ENCODE data around the gene IGSF6. TPM values are rescaled to one million over a fixed set of nuclear protein-coding genes. Genes with fewer than 3 reads are reported as not detected.
A peak's percentile ranks its signal among the peaks of the same experiment; 100 is the strongest.

Gene IGSF6
- total RNA-seq, 1 experiment from 2014 or later: 0.23 TPM

- Histone ChIP-seq H3K27me3 (ENCODE audit: control insufficient read depth, insufficient read depth, low read length) (no peaks in the 10 kb centered on the region), H3K9me3 (ENCODE audit: control insufficient read depth, insufficient read depth, low read depth, low read length) (no peaks in the 10 kb centered on the region), H3K36me3 (ENCODE audit: control insufficient read depth, insufficient read depth, low read length) (no peaks in the 10 kb centered on the region), H3K27ac (ENCODE audit: low read length) (no peak overlapping the region), H3K4me1 (ENCODE audit: control insufficient read depth, insufficient read depth, low read length) (no peaks in the 10 kb centered on the region), H3K4me3 (ENCODE audit: low read depth in 2 of 2, low read length in 2 of 2) (no peak overlapping the region)
- ATAC-seq (no peak), DNase-seq (ENCODE audit: low read depth, low spot score) (no peak)
- CTCF ChIA-PET: no interaction called here
- in situ Hi-C loops (cut with HindIII; ENCODE audit: low pct_unique_long_range_greater_than_20kb, low sequenced_read_pairs) (no loop called here), intact Hi-C loops (cut with micrococcal nuclease; ENCODE audit: unreplicated experiment) (no loop called here)
- TF ChIP-seq SIN3A (IDR thresholded peaks at IDR 0.05; ENCODE audit: borderline replicate concordance, insufficient read depth, low read depth, low read length) (no peak), POLR2AphosphoS5 (IDR thresholded peaks at IDR 0.05; ENCODE audit: low read depth, low read length) (no peak), REST (IDR thresholded peaks at IDR 0.05; ENCODE audit: insufficient read depth in 1 of 2, low read depth in 2 of 2, low read length in 1 of 2) (no peak), CTCF (IDR thresholded peaks at IDR 0.05) (peak; percentile 13; the same call in 1 of the 2 replicates), TCF7L2 (IDR thresholded peaks at IDR 0.05; ENCODE audit: low read depth, low read length) (no peak)
- BruUV-seq (replicated peaks): no TSS peak
- POLR2A ChIA-PET: no interaction called here
Observed at GRCh38 chr16:21698169-21699032, 46.0 kb upstream of the IGSF6 start.

GRCh38 chr16:21697032-21697431, 44.6 kb upstream of the IGSF6 start:
- POLR2A ChIA-PET: no interaction called here
- ATAC-seq: no peak

More at GRCh38 chr16:21697032-21697431, 44.6 kb upstream of the IGSF6 start:
- Histone ChIP-seq H3K27ac (ENCODE audit: low read length) (no peak overlapping the region), H3K36me3 (ENCODE audit: control insufficient read depth, insufficient read depth, low read length) (no peaks in the 10 kb centered on the region), H3K4me1 (ENCODE audit: control insufficient read depth, insufficient read depth, low read length) (no peaks in the 10 kb centered on the region), H3K4me3 (ENCODE audit: low read depth in 2 of 2, low read length in 2 of 2) (no peak overlapping the region), H3K9me3 (ENCODE audit: control insufficient read depth, insufficient read depth, low read depth, low read length) (no peaks in the 10 kb centered on the region), H3K27me3 (ENCODE audit: control insufficient read depth, insufficient read depth, low read length) (no peaks in the 10 kb centered on the region)
- no peak for TF ChIP-seq REST (IDR thresholded peaks at IDR 0.05; ENCODE audit: insufficient read depth in 1 of 2, low read depth in 2 of 2, low read length in 1 of 2)
- no TSS peak for BruUV-seq (replicated peaks)
- CTCF ChIA-PET: no interaction called here
- in situ Hi-C loops (cut with HindIII; ENCODE audit: low pct_unique_long_range_greater_than_20kb, low sequenced_read_pairs) (no loop called here), intact Hi-C loops (cut with micrococcal nuclease; ENCODE audit: unreplicated experiment) (no loop called here)
- no peak for DNase-seq (ENCODE audit: low read depth, low spot score)

All from Panc1 (cell line).